Limb (tissue), 2 donors: ENCODE measurements around the gene NKAIN2.
"Not testable (repeated sequence)": the region's sequence is repeated elsewhere in the genome, so short reads cannot be mapped to it uniquely, and the experiment has no call there.

ENCODE experiments used
- DNase-seq, 2 donors: peaks; one replicate each; pipeline ENCODE4 v3.0.0-alpha.2; 2016; ENCODE audit errors: extremely low spot score in 2 of 2

NKAIN2 gene

DNA sequence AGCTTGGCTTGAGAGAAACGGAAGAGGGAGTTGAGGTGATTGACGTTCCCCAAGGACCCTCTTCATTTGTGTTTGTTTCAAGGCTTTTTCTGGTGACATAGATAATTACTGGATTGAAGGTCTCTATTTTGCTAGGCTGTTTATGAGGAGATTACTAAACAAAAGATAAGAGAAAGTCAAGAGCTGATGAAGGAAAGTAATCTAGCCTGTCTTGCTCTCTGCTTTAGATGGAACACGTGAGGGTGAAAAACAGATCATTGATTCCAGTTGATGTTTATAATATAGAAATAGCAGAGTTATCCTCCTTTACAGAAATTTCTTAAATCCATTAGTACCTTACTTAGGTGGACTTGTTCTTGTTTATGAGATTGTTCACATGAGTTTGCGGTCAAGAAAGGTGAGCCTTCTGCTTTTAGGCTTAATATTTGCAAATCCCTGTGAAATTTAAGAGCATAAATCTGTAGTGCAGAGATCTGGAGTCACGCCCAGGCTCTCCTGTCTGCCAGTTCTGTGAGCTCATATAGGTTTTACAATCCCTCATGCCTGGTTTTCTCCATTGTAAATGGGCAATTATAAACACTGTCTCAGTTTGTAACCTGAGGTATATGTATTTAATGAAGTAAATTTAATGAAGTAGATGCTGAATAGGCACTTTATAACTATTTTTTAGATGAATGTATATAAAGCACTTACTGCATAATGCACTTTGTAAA is 272.8 kb downstream of the NKAIN2 start:
- peak; percentile 20 to 52 for DNase-seq

DNA sequence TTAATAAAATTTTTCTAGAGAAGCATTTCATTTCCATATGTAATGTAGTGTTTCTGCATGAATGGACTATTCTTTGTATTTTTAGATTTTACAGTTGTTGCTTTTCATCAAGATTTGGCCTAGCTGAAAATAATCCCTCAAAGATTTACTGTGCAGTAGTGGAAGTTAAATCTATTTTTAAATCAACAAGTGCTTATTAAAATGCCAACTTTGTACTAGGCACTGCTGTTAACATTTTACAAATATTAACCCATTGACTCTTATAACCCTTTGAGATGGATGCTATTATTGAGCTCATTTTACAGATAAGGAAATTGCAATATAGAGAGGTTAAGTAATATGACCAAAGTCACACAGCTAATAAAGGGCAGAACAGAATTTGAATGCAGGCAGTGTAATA is 274.5 kb downstream of the NKAIN2 start:
- no peak for DNase-seq

DNA sequence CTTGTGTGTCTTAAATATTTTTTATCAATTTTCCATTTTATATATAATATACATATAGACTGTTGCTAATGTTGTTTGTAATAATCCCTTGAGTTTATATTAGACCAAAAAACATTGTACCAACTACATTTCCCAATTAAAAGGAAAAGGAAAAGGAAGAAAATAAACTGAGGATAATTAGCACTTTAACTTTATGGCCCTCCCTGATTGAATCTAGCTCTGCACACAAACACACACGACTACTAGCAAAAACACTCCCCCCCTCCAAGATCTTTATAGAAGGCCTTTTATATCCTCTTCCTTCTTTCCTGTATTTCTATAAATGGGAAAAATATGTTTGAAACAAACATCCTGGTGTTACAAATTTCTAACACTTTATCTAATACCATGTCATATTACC is 276.8 kb downstream of the NKAIN2 start:
- no peak for DNase-seq

DNA sequence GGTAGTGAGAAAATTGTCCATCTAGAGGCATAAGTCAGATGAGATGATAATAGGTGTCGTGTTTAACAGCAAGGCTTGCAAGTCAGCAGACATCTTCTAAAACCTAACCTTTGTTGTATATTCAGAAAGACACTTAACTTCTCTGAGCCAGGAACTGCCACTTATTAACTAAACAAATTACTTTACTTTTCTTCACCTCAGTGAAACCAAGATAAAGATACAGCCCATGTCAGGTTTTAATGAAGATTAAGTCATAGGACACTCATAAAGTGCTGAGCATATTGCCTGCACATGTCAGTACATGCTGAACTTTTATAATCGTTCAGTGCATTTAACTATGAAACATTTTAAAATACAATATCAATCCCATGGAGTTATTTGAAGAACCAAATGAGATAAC is 286.8 kb downstream of the NKAIN2 start:
- no peak for DNase-seq

DNA sequence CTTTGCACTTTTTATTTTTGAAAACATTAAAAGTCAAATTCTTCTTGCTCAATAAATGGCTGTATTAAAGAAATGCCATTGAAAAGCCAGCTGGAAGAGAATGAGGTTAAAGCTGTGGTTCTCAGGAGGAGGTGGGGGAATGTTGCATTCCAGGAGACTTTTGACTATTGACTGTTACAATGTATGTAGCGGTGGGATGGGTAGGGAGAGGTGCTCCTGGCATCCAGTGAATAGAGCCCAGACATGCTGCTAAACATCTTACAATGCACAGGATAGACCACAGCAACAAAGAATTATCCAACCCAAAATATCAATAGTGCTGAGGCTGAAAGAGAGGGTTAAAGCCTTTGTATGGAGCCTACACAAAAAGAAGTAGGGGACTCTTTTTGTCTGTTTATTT is 295.9 kb downstream of the NKAIN2 start:
- no peak for DNase-seq

- DNase-seq: no peak
These were observed 306.8 kb downstream of the NKAIN2 start for GRCh38 chr6:124110514-124110913.

DNA sequence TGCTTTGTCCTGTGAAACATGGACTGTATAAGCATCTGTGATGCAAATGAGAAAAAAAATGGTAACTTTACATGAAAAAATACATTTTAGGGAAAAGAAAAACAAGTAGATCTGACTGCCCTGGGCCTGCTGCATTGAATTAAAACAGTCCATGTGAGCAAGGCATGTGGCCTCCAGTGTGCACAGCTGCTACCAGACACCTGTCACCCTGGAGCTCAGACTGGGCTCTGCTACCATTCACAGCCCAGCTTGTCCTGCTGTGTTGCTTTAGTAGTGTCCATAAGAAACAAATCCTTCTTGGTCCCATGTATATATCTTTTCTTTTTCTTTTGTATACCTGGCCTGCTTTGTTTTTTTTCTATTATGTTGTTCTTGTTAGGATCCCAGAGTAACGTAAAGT is 315.9 kb downstream of the NKAIN2 start:
- DNase-seq: peak; percentile 18 to 33

- DNase-seq: no peak
These were observed 320.0 kb downstream of the NKAIN2 start for GRCh38 chr6:124123617-124124209.

- DNase-seq: no peak
These were observed 327.6 kb downstream of the NKAIN2 start for GRCh38 chr6:124131259-124131658.

- no peak for DNase-seq
These were observed 328.1 kb downstream of the NKAIN2 start for GRCh38 chr6:124131779-124132178.

DNA sequence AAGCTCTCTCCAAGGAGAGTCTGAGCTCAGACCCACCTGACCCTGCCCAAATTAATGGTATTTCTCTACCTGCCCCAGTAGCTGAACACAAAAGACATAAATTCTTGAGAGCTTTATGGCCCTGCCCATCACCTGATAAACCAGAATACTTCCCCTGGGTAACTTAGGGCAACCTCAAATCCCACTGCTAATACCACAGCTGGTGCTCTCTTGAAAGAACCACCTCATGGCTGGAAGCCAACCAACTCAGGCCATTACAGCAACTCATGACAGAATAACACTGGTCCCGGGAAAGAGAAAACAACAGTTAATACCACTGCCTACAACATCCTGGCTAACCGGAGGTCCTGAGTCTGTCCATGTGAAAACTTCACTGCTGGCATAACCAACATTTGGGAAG is 328.6 kb downstream of the NKAIN2 start:
- DNase-seq: no peak

DNA sequence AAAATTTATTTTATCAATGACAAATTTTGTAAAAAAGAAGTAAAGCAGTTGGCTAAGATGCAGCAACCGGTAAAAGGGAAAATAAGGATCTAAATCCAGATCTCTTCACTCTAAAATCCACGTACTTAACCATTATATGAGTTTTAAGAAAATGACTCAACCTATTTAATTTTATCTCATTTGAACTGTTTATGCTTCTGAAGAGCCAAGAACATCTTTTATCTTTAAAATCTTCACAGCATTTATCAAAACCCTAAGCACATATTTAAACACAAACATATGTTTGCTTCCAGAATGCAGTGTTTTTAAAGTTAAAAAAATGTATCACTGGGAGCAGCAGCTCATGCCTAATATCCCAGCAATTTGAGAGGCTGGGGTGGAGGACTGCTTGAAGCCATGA is 339.2 kb downstream of the NKAIN2 start:
- no peak for DNase-seq

- DNase-seq: no peak
These were observed 339.8 kb downstream of the NKAIN2 start for GRCh38 chr6:124143435-124143834.

DNA sequence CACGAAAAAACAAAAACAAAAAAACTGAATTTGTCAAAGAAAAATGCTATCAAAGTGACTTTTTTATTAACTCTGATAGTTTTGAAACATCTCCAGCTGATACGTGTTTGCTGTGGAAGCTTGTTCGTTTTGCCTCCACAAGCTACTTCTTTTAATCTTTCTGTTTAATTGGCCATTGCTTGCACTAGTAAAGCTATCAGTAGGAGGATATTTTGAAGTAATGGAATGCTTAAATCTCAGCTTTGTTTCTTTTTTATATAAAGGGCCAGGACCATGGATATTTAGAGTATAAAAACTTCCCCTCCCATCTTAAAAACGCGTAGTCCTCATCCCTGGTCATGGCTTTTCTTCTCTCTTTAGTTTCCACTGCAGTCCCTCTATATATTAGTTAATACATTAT is 344.0 kb downstream of the NKAIN2 start:
- no peak for DNase-seq

- DNase-seq: no peak
These were observed 344.7 kb downstream of the NKAIN2 start for GRCh38 chr6:124148236-124148957.

- no peak for DNase-seq
These were observed 346.0 kb downstream of the NKAIN2 start for GRCh38 chr6:124149646-124150045.

DNA sequence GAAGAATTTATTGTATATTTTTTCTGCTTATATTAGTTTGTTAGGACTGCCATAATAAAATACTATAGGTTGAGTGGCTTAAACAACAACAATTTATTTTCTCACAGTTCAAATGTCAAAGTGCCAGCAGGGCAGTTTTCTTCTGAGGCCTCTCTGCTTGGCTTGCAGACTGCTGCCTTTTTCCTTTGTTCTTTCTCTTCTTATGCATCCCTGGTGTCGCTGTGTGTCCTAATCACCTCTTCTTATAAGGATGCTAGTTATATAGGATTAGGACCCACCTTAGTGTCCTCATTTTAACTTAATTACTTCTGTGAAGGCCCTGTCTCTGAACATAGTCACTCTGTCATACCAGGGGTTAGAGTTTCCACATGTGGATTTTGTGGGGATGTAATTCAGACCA is 354.4 kb downstream of the NKAIN2 start:
- no peak for DNase-seq

GRCh38 chr6:124163676-124164075 is 360.0 kb downstream of the NKAIN2 start:
- no peak for DNase-seq

DNA sequence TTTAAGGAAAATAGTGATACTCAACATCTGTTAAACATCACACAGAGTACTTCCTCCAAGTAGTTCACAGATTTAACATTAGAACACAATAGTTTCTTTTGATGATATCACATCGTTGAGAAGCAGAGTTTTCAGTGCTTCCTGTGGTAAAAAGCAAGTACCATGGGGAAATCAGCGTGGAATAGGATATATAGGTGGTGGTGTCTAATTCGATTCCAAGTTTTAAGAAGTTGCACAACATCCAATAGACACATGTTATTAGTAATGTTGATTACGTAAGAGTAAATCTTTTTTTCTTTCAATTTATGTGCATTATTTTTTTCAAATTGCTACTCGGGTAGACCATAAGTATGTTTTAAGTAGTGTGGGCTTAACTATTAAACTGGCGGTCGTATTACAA is 360.7 kb downstream of the NKAIN2 start:
- no peak for DNase-seq

DNA sequence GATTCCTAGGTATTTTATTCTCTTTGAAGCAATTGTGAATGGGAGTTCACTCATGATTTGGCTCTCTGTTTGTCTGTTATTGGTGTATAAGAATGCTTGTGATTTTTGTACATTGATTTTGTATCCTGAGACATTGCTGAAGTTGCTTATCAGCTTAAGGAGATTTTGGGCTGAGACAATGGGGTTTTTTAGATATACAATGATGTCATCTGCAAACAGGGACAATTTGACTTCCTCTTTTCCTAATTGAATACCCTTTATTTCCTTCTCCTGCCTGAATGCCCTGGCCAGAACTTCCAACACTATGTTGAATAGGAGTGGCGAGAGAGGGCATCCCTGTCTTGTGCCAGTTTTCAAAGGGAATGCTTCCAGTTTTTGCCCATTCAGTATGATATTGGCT is 363.6 kb downstream of the NKAIN2 start:
- DNase-seq: not testable (repeated sequence)

DNA sequence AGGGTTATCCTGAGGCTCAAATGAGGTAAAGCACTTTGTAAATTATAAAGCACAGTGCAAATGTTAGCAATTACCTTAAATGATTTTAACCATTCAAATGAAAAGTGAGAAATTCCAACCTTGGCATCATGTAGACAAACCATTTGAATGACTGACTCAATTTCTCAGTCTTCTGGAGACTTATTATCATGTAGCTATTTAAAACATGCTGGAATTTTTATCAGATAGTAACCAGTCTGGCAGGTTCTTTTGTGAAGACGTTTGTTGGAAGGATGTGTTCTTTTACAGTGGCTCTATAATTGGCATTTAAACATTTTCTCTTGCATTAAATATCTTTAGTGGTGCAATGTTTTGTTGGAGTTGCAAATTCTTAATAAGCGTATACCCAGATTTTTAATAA is 386.6 kb downstream of the NKAIN2 start:
- DNase-seq: no peak

DNA sequence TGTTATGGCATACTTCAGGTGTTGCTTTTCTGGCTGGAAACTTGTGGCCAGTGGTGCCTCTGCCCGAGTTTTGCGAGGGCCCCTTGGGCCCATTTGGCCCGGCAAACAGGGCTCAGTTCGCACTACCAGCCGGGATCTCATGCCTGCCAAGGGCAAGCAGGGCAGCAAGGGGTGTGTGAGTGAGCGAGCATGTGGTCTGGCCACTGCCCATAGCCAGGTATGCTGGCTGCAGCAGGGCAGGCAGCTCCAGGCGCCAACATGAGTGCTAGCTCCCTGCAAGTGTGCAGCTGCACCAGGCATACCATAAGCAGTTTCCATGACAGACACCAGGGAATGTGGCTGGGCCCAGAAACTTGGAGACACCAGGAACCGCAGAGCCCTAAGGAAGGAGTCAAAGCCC is 389.5 kb downstream of the NKAIN2 start:
- DNase-seq: no peak

GRCh38 chr6:124197148-124197547 is 393.5 kb downstream of the NKAIN2 start:
- DNase-seq: no peak
